ENCODE results near the gene ACVR1.
A peak's percentile ranks its signal among the peaks of the same experiment; 100 is the strongest.
"Not testable (repeated sequence)": the region's sequence is repeated elsewhere in the genome, so short reads cannot be mapped to it uniquely, and the experiment has no call there.

ACVR1 gene

DNA sequence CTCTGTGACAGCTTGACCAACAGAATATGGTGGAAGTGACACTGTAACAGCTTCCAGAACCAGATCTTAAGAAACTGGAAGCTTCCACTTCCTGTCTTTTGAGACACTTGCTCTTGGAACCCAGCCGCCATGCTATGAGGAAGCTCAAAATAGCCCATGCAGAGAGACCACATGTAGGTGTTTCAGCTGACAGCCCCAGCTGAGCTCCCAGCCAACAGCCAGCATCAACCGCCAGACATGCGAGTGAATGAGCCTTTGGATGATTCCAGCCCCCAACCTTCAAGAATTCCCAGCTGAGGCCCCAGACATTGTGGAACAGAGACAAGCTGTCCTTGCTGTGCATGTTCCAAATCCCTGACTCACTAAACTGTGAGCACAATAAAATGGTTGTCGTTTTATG lies 27.9 kb downstream of the ACVR1 start:
- no peak for DNase-seq

DNA sequence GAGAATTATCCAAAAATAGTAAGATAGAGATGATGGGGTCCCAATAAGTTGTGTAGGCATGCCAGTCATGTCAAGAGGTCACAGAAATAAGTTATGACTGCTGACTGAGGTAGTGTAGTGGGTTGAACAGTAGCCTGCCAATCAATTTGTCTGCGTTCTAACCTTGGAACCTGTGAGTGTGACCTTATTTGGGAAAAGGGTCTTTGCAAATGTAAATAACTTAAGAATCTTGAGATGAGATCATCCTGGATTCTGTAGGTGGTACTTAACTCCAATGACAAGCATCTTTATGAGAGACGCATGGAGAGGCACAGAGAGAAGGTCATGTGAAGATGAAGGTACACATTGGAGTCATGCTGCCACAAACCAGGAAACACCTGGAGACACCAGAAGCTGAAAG lies 31.0 kb downstream of the ACVR1 start:
- DNase-seq: no peak

DNA sequence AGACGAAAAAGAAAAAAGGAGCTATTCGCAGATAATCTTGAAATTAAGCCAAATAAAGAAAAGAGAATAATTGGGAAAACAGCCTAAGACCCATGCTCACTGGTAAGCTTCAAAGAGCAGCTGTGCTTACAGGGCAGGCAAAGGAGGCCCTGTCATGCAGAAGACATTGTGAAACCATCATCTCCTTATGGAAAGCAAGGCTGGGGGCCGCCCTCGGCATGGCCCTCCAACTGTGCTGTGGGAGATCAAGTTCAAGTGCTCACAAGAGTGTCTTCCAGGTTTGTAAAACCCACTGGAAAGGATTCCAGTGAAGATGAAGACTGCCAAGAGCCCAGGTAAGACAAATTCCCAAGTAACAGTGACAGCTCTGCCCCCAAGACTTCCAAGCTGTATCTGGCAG lies 32.2 kb downstream of the ACVR1 start:
- DNase-seq: no peak

DNA sequence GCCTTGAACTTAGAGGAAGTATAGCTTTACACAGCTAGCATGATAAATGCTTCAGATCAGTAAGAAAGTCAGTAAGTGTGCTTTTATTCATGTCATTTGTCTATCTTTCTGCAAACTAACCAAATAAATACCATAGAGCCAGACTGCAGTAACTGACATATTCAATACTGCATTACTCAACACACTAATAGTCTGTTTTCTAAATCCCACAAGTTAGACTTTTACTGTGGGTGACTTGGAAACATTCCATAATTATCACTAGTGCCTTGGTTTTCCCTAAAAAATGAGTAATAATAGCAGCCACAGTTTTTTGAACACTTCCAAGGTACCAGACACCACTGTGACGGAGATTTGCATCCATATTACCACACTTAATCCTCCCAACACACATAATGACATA lies 33.0 kb downstream of the ACVR1 start:
- DNase-seq: no peak

DNA sequence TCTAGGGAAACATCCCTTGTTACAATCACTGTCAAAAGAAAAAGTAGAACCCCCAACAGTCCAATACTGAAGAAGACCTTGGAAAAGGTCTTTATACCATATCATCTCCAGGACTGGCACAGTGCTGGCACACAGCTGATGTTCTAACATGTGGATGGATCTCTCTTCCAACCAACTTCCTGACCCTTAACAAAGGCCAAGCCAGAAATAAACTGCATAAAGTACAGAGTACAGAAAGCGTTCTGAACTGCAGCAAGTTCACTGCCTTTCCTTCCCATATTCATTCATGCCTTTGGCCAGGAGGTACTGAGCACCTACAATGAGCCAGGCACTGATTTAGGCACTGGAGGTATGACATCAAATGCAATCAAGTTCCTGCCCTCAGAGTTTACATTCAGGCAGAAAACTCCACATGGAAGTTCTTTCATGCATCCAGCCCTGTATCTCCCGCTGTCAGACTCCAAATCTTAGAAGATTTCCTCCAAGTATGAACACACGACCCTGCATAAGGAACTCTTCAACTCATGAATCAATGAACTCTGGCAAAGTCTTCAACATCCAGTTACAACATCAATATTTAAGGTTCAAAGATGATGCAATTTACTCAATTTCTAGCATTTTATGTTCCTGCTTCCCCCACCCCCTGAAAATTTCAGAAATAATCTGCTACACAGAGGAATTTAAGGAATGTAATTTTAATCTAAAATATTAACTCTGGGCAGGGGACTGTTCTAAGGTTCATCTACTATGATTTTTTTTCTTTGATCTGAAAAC lies 33.8 kb downstream of the ACVR1 start:
- DNase-seq: no peak

DNA sequence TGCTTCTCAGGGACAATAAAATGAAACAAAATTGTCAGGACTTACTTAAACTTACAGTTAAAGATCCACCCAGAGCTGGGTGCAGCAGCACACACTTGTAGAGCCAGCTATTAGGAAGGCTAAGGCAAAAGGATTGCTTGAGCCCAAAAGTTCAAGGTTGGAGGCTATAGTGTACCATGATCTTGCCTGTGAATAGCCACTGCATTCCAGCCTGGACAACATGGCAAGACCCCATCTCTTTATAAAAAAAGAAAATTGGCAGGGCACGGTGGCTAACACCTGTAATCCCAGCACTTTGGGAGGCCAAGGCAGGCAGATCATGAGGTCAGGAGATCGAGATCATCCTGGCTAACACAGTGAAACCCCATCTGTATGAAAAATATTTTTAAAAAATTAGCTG lies 34.6 kb downstream of the ACVR1 start:
- no peak for DNase-seq

DNA sequence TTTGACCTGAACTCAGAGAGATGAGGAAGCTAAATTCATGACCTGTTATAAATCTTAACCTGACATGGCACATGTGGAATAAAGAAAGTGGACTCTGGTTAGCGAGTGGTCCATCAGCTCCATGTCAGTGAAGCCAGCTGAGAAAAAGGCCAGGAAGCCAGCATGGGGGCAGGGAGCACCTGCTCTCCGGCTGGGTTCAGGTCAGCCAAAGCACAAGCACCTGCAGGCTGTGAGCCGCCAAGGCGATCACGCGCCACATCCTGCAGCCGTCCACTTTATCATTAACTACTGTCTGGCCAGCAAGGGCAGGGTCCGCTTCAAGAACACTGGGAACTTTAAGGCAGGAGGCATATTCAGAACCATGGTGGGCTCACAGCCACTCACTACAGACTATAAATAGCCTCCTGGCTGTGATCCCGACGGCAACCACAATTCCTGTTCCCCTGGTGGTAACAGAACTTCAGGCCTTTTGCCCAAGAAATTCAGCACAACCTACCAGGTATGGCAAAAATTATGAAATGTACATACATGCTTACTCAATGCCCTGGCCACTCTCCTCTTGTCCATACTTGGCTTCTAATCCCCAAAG lies 35.5 kb downstream of the ACVR1 start:
- DNase-seq: no peak

DNA sequence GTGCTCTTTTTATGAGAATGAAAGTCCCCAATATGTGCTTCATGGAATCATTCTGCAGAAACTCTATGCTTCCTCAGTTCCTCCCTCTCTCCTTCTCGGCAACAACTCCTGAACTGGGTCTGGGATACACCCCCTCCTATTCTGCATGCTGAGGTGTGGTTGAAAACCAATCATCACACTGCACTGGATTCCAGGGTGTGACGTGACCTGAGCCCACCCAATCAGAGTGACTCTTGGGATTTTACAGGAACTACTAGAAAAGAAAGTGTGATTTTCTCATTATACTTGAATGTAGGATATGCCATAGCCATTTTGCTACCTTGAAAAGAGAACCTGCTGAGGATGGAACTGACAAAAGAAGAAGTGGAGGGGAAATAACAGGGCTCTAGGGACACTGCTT lies 36.3 kb downstream of the ACVR1 start:
- no peak for DNase-seq

DNA sequence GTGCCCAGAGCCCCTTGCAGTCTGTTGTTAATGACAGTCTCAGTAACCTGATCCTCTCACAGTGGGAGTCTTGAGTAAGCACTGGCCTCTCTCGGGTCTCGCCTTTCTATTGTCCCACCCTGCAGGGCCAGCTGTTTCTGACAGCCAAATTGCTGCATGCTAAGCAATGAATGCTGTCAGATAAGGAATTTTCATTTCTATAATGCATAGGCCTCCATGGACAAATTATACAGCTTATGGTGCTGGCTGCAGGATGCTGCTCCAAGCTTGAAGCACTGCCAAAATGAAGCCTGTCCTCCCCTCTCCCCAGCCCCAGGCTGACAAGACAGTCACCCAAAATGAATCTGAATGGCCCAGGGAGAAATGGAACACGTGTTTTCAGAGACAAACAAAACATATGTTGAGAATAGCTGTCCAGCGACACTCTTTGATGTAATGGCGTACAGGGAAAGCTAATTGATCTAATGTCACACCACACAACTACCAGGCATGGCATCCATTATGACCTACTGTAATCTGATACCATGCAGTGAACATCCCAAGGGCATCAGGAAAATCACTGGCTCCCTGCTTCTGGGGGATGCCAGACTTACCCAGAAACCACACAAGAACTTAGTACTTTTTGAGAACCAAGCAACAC lies 36.8 kb downstream of the ACVR1 start:
- peak; percentile 80 for DNase-seq

DNA sequence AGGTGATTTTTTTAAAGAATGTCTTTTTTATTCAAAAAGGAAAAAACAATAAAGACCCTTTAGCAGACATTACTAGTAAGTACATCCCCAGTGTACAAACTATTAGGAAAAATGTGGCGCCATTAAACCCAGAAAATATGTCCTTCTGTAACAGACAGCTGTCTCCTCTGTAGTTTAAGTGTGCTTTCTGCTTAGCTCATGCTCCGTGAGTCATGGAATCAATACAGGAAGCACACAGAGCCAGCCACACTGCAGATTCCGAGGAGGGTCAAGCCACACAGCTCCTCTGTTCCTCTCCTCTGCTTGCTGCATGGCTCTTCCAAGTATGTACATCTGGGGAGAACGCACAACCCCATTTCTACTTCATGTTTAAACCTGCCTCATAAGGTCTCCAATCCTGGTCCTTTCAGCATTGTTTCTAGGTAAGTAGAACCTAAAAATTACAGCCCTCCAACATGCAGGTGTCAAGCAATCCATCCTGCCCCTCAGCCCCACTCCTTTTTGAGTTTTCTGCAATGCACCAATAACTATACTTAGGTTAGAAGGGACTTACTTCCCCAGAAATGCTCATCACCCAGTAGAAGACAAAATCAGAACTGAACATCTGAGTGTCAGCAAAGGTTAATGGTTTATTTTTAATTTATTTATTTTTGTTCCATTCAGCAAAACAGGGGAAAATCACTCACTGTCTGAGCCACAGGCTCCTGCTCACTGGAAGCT lies 37.5 kb downstream of the ACVR1 start:
- DNase-seq: peak; percentile 58

DNA sequence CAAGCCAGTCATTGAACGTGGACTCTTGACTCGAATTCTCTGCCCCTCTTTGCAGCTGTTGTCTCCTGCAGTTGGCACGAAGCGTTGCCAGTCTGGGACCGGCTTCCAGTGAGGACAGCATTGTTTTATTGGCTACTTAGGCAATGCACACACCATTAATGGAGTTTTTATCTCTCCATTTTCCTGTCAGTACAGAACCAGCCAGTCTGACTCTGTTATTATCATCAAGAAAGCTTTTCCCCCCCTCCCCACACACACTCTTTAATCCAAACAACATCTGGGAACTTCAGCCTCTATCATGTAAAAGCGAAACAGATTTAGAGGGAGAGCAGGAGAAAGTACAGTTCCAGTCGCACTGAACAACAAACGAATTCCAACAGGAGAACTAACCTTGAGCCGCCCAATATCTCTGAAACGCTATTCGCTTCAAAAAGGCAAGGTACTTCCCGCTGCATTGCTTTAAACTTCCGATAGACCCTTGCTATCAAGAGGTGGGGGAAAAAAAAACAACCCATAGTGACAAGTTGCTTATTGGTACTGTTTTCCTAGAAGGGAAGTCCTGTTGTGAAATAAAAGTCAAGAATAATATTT lies 38.2 kb downstream of the ACVR1 start:
- peak; percentile 78 for DNase-seq

DNA sequence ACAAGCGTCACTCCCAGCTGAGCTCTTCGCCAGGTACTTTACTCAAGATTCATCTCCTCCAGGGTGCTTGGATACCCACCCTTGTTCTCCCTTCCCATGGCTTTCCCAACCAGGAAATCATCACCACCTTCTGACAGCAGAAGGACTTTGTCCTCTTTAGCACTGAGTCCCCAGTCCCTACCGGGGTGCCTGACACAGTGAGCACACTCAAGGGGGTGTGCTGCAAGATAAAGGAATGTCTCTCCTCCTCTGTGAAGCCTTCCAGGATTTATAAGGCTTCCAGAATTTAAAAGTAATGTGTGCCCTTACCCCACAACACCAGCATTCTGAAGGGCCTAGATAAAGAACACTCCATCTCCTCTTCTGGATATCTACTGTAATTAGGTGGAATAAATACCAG lies 39.6 kb downstream of the ACVR1 start:
- DNase-seq: no peak

DNA sequence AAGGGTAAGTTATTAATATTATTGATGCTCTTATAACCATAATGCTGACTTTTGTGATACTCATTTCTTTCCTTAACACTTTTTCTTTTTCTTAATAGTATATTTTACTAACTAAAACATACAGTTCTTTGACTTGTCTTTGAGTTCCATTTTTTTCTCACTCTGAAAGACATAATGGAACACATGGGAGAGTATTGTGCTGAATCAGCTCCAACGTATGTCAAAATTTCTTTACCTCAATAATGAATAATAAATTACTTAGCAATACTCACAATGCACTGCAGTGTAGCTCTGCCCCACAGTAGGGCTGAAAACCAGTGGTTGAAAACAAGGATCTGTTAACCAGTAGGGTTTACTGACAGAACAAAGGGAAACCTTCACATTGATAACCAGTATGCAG lies 40.7 kb downstream of the ACVR1 start:
- DNase-seq: no peak

DNA sequence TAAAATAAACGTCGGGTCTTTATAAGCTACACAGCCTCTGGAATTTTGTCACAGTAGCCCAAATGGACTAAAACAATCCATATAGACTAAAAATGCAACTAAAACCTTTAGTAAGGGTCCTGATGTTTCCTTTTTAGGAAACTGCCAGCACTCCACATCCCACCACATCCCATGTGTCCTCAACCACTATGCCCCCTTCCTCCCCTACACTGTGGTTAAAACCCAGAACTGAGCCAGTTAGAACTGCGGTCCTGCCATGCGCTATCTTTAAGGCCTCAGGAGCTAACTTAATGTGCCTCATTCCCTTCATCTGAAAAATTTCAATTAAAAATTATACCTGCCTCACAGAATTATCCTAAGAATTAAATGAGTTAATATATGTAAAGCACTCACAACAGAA lies 41.1 kb downstream of the ACVR1 start:
- DNase-seq: no peak

DNA sequence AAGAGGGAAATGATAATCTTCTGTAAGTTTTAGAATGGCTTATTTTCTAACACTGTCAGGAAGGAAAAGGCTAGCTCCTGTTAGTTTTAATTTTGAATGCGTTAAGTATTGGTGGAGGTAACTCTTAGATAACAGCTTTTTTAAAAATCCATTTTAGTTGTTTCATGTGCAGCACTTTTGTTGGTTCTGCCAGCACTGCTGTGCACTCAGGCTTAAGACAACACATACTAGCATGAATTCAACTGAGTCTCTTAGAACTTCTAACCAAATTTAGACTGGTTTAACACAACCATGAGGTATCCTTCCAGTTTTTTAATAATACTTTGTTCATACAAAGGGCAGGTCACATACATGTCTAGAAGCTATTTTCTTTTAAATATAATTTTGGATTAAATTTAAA lies 42.4 kb downstream of the ACVR1 start:
- no peak for DNase-seq

DNA sequence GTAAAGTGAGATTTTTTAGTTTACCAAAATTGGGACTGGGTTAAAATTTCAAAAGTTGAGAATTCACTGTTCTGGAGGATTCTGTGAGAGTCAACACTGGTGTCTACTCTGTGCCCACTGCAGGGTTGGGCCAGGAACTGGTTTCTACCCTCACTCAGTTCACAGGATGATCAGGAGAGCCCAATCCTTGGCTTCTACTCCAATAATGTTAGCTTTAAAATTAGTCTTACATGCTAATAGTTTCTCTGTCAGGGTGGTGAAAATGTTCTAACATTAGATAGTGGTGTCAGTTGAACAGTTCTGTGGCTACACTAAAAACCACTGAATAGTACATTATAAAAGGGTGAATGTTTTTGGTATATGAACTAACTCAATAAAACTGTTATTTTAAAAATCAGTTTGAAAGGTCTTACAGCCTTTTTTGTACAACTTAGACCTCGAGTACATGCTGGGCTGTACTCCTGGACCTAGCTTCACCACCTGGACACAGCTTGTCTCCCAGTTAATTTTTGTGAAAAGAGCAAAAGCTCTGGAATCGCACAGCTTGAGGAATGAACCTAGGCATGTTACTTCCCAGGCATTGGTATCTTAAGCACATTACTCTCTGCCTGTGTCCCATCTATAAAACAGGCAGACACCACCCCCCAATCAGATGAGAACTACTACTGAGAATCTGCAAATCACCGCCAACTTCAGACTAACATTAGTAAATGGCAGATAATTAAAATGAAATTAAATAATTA lies 44.4 kb downstream of the ACVR1 start:
- no peak for DNase-seq

DNA sequence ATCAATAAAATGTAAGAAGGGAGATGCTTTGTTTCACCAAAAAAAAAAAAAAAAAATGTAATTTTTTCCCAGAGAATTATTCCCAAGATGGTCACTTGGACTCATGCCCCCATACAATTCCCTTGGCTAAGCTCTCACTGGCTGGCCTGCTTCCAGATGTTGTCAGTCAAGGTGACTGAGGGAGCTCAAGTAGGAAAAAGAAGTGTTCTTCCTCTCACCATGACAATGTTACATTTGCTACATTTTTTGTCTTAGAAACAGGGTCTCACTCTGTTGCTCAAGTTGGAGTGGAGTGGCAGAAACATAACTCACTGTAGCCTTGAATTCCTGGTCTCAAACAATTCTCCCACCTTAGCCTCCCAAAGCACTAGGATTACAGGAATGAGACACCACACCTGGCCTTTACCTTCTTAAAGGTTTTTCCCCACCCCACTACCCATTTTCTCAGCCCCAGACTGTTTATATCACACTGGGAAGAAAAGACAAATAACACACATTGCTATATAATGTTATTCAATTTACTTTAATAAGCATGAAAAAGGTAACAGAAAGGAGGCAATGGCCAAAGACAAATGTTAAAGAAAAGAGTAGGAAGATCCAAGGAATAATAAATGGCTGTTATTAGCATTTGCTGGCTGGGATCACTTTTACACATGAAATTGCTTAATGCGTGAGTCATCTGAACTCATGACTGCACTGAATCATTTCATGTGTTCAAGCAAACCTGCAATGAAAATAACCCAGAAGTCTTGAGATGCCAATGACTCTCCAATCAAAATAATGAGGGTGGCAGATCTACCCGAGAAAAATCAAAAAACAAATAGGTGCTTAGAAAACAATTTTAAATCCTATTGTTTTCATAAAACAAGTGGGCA lies 45.2 kb downstream of the ACVR1 start:
- no peak for DNase-seq

DNA sequence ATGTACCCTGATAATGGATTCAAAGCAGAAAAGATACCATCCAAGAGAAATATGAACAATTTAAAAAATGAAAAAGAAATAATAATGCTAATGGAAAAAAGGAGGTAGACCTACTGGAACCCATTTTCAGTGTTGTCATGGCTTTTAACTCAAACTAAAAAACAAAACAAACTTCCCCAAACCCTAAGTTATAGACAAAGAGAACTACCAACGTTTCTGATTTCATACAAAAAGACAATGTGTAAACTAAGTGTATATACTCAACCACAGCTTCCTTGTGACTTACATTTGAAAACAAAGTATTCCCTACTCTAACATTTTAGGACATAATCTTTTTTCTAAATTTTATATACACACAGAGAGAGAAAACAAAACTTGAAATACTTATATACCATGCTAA lies 45.9 kb downstream of the ACVR1 start:
- DNase-seq: no peak

DNA sequence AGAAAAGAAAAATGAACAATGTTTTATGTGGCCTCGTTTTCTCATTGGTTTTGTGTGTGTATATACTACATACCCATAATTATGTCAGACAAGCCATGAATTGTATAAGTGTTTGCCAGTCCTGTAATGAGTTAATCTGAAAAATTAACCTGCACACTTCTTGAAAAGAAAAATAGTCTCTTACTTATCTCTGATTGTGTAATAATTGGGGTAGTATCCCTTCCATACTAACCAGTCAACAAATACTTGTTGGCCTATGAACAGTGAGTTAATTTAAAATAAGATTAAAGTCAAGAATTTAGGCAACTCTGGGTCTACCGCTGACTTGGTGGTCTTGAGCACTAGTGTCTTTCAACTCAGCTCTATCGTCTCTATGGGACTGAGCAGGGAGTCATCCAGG lies 48.8 kb downstream of the ACVR1 start:
- DNase-seq: no peak

DNA sequence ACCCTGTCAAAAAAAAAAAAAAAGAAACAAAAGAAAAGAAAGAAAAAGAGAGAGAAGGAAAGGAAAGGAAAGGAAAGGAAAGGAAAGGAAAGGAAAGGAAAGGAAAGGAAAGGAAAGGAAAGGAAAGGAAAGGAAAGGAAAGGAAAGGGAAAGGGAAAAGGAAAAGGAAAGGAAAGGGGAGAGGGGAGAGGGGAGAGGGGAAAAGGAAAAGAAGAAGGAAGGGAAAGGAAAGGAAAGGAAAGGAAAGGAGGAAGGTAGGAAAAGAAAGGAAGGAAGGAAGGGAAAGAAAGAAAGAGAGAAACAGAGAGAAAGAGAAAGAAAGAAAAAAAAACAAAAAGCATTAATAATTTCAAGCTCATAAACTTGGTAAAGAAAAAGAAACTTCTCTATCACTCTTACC lies 49.5 kb downstream of the ACVR1 start:
- not testable (repeated sequence) for DNase-seq

DNA sequence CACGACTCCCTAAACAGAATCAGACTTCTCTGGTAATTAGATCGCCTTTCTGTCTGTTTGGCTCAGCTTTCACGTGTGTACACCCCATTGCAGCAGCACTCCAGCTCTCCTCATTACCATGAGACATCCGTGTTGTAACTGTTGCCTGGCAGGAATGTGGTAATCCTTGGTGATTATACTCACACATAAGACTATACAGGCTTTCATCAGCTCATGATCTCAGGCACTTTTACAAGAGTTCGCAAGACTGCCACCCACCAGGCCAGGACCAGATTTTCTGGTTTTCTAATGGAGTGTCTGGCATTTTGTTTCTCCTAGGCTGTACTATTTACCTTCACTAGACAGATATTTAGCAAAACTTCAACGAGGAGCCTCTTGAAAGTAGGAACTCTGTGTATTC lies 50.2 kb downstream of the ACVR1 start:
- no peak for DNase-seq

DNA sequence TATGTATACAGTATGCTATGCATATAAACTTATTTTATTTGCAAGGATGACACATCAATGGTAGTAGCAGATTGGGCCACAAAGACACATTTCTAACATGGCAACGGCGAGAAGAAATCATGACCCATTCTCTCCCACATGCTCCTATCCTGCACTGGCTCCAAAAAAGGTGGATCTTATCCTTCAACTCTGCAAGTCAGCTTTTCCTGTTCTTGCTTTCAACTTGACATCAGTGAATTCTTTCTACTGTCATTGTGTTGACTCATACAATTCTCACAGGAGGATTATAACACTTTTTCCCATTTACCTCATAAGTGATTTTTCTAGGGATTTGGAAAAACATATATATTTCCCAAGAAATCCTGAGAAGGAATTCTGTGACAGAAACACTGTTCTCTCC lies 53.1 kb downstream of the ACVR1 start:
- DNase-seq: no peak

All from NCI-H1105 treated with DMSO at 0.1 percent for 48 hours (cell line).